HL-60 (cell line): Measurements from ENCODE around the gene NUB1.

Source experiments
- DNase-seq, 2 experiments: peaks; one replicate each; pipeline ENCODE4 v3.0.0-alpha.2; 2010 to 2020; ENCODE audit warnings: low read depth in 1 of 2, low spot score in 1 of 2
- H3K27ac ChIP-seq: fragments of 250-450 bp; sonication (Bioruptor Pico); replicated peaks from 2 replicates; pipeline ENCODE4 v1.5.1; 2020; ENCODE audit warnings: mild to moderate bottlenecking, moderate library complexity
- H3K27me3 ChIP-seq: fragments of 250-450 bp; sonication (Bioruptor Pico); 2 replicates; pipeline ENCODE4 v1.5.1; 2021; ENCODE audit warnings: mild to moderate bottlenecking, moderate library complexity; ENCODE audit not compliant: insufficient read depth, poor library complexity, severe bottlenecking
- H3K4me3 ChIP-seq: replicated peaks from 2 replicates; pipeline ENCODE4 v1.5.1; 2011; ENCODE audit warnings: mild to moderate bottlenecking, control low read depth, low read length; ENCODE audit not compliant: insufficient read depth
- CTCF ChIP-seq: IDR thresholded peaks from one replicate; pipeline ENCODE4 v1.5.1; 2011; ENCODE audit warnings: low read length, control low read depth, inconsistent platforms; ENCODE audit not compliant: insufficient read depth
- GABPA ChIP-seq: IDR thresholded peaks from 2 replicates; pipeline ENCODE4 v1.6.1; 2012; ENCODE audit warnings: low read depth
- POLR2AphosphoS5 ChIP-seq: IDR thresholded peaks from 2 replicates; pipeline ENCODE4 v1.6.1; 2012; ENCODE audit warnings: low read depth
- REST ChIP-seq: IDR thresholded peaks from 2 replicates; pipeline ENCODE4 v1.6.1; 2012; ENCODE audit warnings: low read depth; ENCODE audit not compliant: insufficient replicate concordance
- SPI1 ChIP-seq: IDR thresholded peaks from 2 replicates; pipeline ENCODE4 v1.6.1; 2012; ENCODE audit warnings: low read depth, mild to moderate bottlenecking, borderline replicate concordance

The NUB1 gene

GRCh38 chr7:151381348-151382078, 39.9 kb downstream of the NUB1 start:
- Histone ChIP-seq H3K27ac (no peak overlapping the region), H3K27me3 (peaks cover 27% of the 10 kb centered on the region), H3K4me3 (peak overlapping the region; percentile 30)
- no peak for TF ChIP-seq GABPA
- no peak for TF ChIP-seq POLR2AphosphoS5
- no peak for DNase-seq

GRCh38 chr7:151382079-151382885, 40.7 kb downstream of the NUB1 start:
- Histone ChIP-seq H3K4me3 (peak overlapping the region; percentile 30; the same call in 1 of the 2 replicates), H3K27me3 (peaks cover 27% of the 10 kb centered on the region), H3K27ac (no peak overlapping the region)
- TF ChIP-seq GABPA (no peak), CTCF (no peak), SPI1 (no peak), POLR2AphosphoS5 (no peak), REST (no peak)
- no peak for DNase-seq

GRCh38 chr7:151383638-151384351, 42.2 kb downstream of the NUB1 start:
- DNase-seq, result no peak
- TF ChIP-seq POLR2AphosphoS5, result no peak
- TF ChIP-seq SPI1, result no peak
- TF ChIP-seq GABPA, result no peak
- no peak for TF ChIP-seq REST
- no peak for TF ChIP-seq CTCF
- Histone ChIP-seq H3K4me3 (no peak overlapping the region), H3K27me3 (peaks cover 35% of the 10 kb centered on the region), H3K27ac (no peak overlapping the region)

- TF ChIP-seq GABPA, result no peak
- TF ChIP-seq REST, result no peak
- TF ChIP-seq SPI1, result no peak
- Histone ChIP-seq H3K27me3 (peaks cover 36% of the 10 kb centered on the region), H3K27ac (no peak overlapping the region), H3K4me3 (no peak overlapping the region)
- DNase-seq, result no peak
Measured at GRCh38 chr7:151384352-151384697, 42.7 kb downstream of the NUB1 start.
